H1 (cell line): ENCODE results near the gene TP63. TPM values are rescaled to one million over a fixed set of nuclear protein-coding genes. Genes with fewer than 3 reads are reported as not detected.

Experiments used
- BRCA1 ChIP-seq: IDR thresholded peaks from 2 replicates; pipeline ENCODE4 v1.6.1; 2012; ENCODE audit warnings: low read depth, low read length, improper control_type of control experiment
- CBX8 ChIP-seq: fragments of 300-800, 300-1000 bp; sonication (generic); IDR thresholded peaks from 2 replicates; pipeline ENCODE4 v1.7.1; 2016; ENCODE audit warnings: low read depth, low read length, borderline replicate concordance
- CHD1 ChIP-seq: IDR thresholded peaks from 2 replicates; pipeline ENCODE4 v1.6.1; 2012; ENCODE audit warnings: low read depth, low read length, improper control_type of control experiment
- CREB1 ChIP-seq: IDR thresholded peaks from 2 replicates; pipeline ENCODE4 v1.6.1; 2012; ENCODE audit warnings: inconsistent platforms
- FOSL1 ChIP-seq: IDR thresholded peaks from 2 replicates; pipeline ENCODE4 v1.6.1; 2011; ENCODE audit warnings: mild to moderate bottlenecking, low read depth, low read length, moderate library complexity; ENCODE audit not compliant: insufficient read depth
- GABPA ChIP-seq: IDR thresholded peaks from 2 replicates; pipeline ENCODE4 v1.6.1; 2011; ENCODE audit warnings: mild to moderate bottlenecking, low read length, moderate library complexity, borderline replicate concordance; ENCODE audit not compliant: insufficient read depth
- KDM1A ChIP-seq: fragments of 200-600, 300-600 bp; sonication (generic); IDR thresholded peaks from 2 replicates; pipeline ENCODE4 v1.7.1; 2016; ENCODE audit warnings: mild to moderate bottlenecking, low read length, borderline replicate concordance
- NRF1 ChIP-seq: IDR thresholded peaks from 2 replicates; pipeline ENCODE4 v1.6.1; 2011; ENCODE audit warnings: mild to moderate bottlenecking, low read depth, low read length, improper control_type of control experiment
- RAD21 ChIP-seq, 2 experiments: IDR thresholded peaks in 1 of 2; conservative IDR thresholded peaks in 1 of 2; 2 replicates each; pipeline ENCODE4 v1.6.1; 2011; ENCODE audit warnings: low read depth in 2 of 2, low read length in 2 of 2, improper control_type of control experiment in 1 of 2, inconsistent platforms in 1 of 2, mild to moderate bottlenecking in 1 of 2, moderate library complexity in 1 of 2
- TBP ChIP-seq: IDR thresholded peaks from 2 replicates; pipeline ENCODE4 v1.6.1; 2011; ENCODE audit warnings: low read depth, low read length, improper control_type of control experiment
- TEAD4 ChIP-seq: IDR thresholded peaks from 2 replicates; pipeline ENCODE4 v1.6.1; 2012; ENCODE audit warnings: low read depth, low read length, inconsistent platforms, mixed read lengths
- polyA plus RNA-seq, 7 experiments: library from polyadenylated mRNA; depleted of rRNA in 3 of 7; stranded (reverse) in 5 of 7; unstranded in 2 of 7; fragments of >200 nt in 5 of 7; fragments of 200-250 nt in 2 of 7; gene quantifications; 1 replicate in 5 of 7; 2 replicates in 1 of 7; 4 replicates in 1 of 7; pipeline versions ENCODE4 v1.2.1 to v1.2.3, GENCODE V29; 2011 to 2013; ENCODE audit warnings: missing spikeins in 2 of 7, mixed read lengths in 2 of 7
- total RNA-seq: library from RNA; stranded (reverse); fragmentation: NEBNext Ultra II Directional; extraction: Animal tissue kit (Norgen Biotek cat#: 25700); gene quantifications from 2 replicates; pipeline ENCODE4 v1.2.1, GENCODE V29; 2021

Gene TP63
- total and polyA plus RNA-seq, 2 of the 8 experiments (the other 6 are each of a cell fraction or from before 2014, with no cell fraction given) = not detected

- TF ChIP-seq CBX8 (no peak), CREB1 (no peak), CHD1 (no peak), NRF1 (no peak), TBP (no peak), TEAD4 (no peak), GABPA (no peak), BRCA1 (no peak), FOSL1 (no peak), KDM1A (no peak), RAD21 (IDR thresholded peaks at IDR 0.05 in 1 of 2, conservative IDR thresholded peaks at IDR 0.05 in 1 of 2; ENCODE audit: low read depth in 2 of 2, low read length in 2 of 2) (no peak)
- TF ChIP-seq, all 59 proteins: peak for 0
These were observed 42.0 kb upstream of the TP63 start (continued) for GRCh38 chr3:189589179-189589569.
